HCT116 (cell line): ENCODE measurements around the gene SERGEF. TPM values are rescaled to one million over a fixed set of nuclear protein-coding genes. Genes with fewer than 3 reads are reported as not detected.

Source experiments
- ATAC-seq: fragments of 200-7000 bp; cut with Tn5 transposase; 2 replicates; pipeline ENCODE4 v1.9.1; 2020; ENCODE audit warnings: mild to moderate bottlenecking, moderate library complexity
- BruUV-seq: library from RNA; stranded (reverse); fragments of 400-500 nt; replicated peaks from 2 replicates; lab custom pipeline; 2021; lab: Mats Ljungman, UMichigan
- CTCF ChIA-PET: fragments of 300-600 bp; sonication (Branson Sonifier 250); formaldehyde crosslinking; loops from one replicate; lab custom pipeline; 2021; ENCODE audit warnings: antibody characterized with exemption; lab: Charles Lee
- POLR2A ChIA-PET: fragments of 300-600, 350-600 bp; sonication (Branson Sonifier 250); formaldehyde crosslinking; loops from one replicate; lab custom pipeline; 2021; ENCODE audit warnings: antibody characterized with exemption; lab: Charles Lee
- RAD21 ChIA-PET, 2 experiments: fragments of 300-600 bp; sonication (Branson Sonifier 250); formaldehyde crosslinking; loops; one replicate each; lab custom pipeline; 2023; ENCODE audit warnings: low total read pairs in 2 of 2; ENCODE audit not compliant: uncharacterized antibody in 2 of 2, unreplicated experiment in 2 of 2, low non-redundant PET in 1 of 2; lab: Charles Lee
- DNase-seq: peaks from one replicate; pipeline ENCODE4 v3.0.0-alpha.2; 2010; ENCODE audit warnings: low read depth, low spot score
- H2AFZ ChIP-seq: fragments of 200-600 bp; shearing (Covaris generic), sonication (generic); 2 replicates; pipeline ENCODE4 v1.6.1; 2017; ENCODE audit warnings: low read depth, mixed run types, mixed read lengths, antibody characterized with exemption, low read length; ENCODE audit not compliant: poor library complexity, severe bottlenecking
- H3K27ac ChIP-seq: 2 replicates; pipeline ENCODE4 v1.5.1; 2012; ENCODE audit warnings: low read depth, low read length
- H3K27me3 ChIP-seq: fragments of 200-600 bp; sonication (generic); 2 replicates; pipeline ENCODE4 v1.6.1; 2016; ENCODE audit warnings: mixed run types, low read length, mixed read lengths; ENCODE audit not compliant: insufficient read depth
- H3K36me3 ChIP-seq, 2 experiments: fragments of 200-500 bp in 1 of 2; fragments of 200-600 bp in 1 of 2; sonication (Bioruptor generic) in 1 of 2; sonication (generic) in 1 of 2; 2 replicates each; pipeline versions ENCODE4 v1.5.1 to v1.6.1; 2014 to 2016; ENCODE audit warnings: low read length in 2 of 2, inconsistent platforms in 1 of 2, mixed read lengths in 1 of 2, mixed run types in 1 of 2; ENCODE audit not compliant: insufficient read depth in 2 of 2, control insufficient read depth in 1 of 2
- H3K4me1 ChIP-seq, 2 experiments: fragments of 200-600 bp in 1 of 2; sonication (generic) in 1 of 2; 2 replicates each; pipeline versions ENCODE4 v1.5.1 to v1.6.1; 2012 to 2017; ENCODE audit warnings: low read length in 2 of 2, inconsistent platforms in 1 of 2, mild to moderate bottlenecking in 1 of 2, mixed read lengths in 1 of 2, mixed run types in 1 of 2, moderate library complexity in 1 of 2; ENCODE audit not compliant: insufficient read depth in 2 of 2, control insufficient read depth in 1 of 2
- H3K4me2 ChIP-seq: fragments of 200-600 bp; sonication (generic); 2 replicates; pipeline ENCODE4 v1.6.1; 2017; ENCODE audit warnings: mixed run types, low read length, mixed read lengths
- H3K4me3 ChIP-seq, 2 experiments: fragments of 200-600 bp in 1 of 2; sonication (generic) in 1 of 2; replicated peaks in 1 of 2; 2 replicates each; pipeline ENCODE4 v1.5.1; 2011 to 2016; ENCODE audit warnings: low read length in 2 of 2, control low read depth in 1 of 2, low read depth in 1 of 2, mild to moderate bottlenecking in 1 of 2, mixed read lengths in 1 of 2, mixed run types in 1 of 2
- H3K79me2 ChIP-seq: fragments of 200-600 bp; sonication (generic); 2 replicates; pipeline ENCODE4 v1.6.1; 2017; ENCODE audit warnings: mild to moderate bottlenecking, mixed run types, low read length, moderate library complexity, mixed read lengths; ENCODE audit not compliant: insufficient read depth
- H3K9ac ChIP-seq: fragments of 200-600 bp; sonication (generic); 2 replicates; pipeline ENCODE4 v1.6.1; 2016; ENCODE audit warnings: low read length, mixed read lengths
- H3K9me2 ChIP-seq: fragments of 200-600 bp; sonication (generic), shearing (Covaris generic); 2 replicates; pipeline ENCODE4 v1.6.1; 2017; ENCODE audit warnings: mixed run types, mild to moderate bottlenecking, moderate library complexity; ENCODE audit not compliant: insufficient read depth
- H3K9me3 ChIP-seq, 2 experiments: fragments of 200-500 bp in 1 of 2; fragments of 200-600 bp in 1 of 2; sonication (Bioruptor generic) in 1 of 2; sonication (generic) in 1 of 2; 2 replicates each; pipeline ENCODE4 v1.6.1; 2014 to 2017; ENCODE audit warnings: low read length in 2 of 2, mixed read lengths in 2 of 2, inconsistent platforms in 1 of 2, low read depth in 1 of 2, mild to moderate bottlenecking in 1 of 2, mixed run types in 1 of 2, moderate library complexity in 1 of 2; ENCODE audit not compliant: control insufficient read depth in 1 of 2, insufficient read depth in 1 of 2
- H4K20me1 ChIP-seq: fragments of 200-600 bp; sonication (generic), shearing (Covaris generic); 2 replicates; pipeline ENCODE4 v1.6.1; 2017; ENCODE audit warnings: mixed run types, mild to moderate bottlenecking, moderate library complexity; ENCODE audit not compliant: insufficient read depth
- EGR1 ChIP-seq: IDR thresholded peaks from 2 replicates; pipeline ENCODE4 v1.6.1; 2012; ENCODE audit warnings: low read depth
- EZH2 ChIP-seq: fragments of 200-600 bp; sonication (generic); IDR thresholded peaks from 2 replicates; pipeline ENCODE4 v1.6.1; 2017; ENCODE audit warnings: antibody characterized with exemption, mixed run types
- EZH2phosphoT487 ChIP-seq: fragments of 200-600 bp; IDR thresholded peaks from 2 replicates; pipeline ENCODE4 v1.6.1; 2018; ENCODE audit warnings: antibody characterized with exemption, borderline replicate concordance
- POLR2A ChIP-seq: IDR thresholded peaks from 2 replicates; pipeline ENCODE4 v1.7.0; 2011; ENCODE audit warnings: borderline replicate concordance; ENCODE audit not compliant: insufficient read depth, insufficient read length; ENCODE audit errors: extremely low read depth
- POLR2AphosphoS5 ChIP-seq: IDR thresholded peaks from 2 replicates; pipeline ENCODE4 v1.6.1; 2011; ENCODE audit warnings: mild to moderate bottlenecking, low read depth, low read length, moderate library complexity
- SP1 ChIP-seq: IDR thresholded peaks from 2 replicates; pipeline ENCODE4 v1.6.1; 2012; ENCODE audit warnings: low read depth
- SRF ChIP-seq: IDR thresholded peaks from 2 replicates; pipeline ENCODE4 v1.6.1; 2012; ENCODE audit warnings: low read depth
- ZFX ChIP-seq: fragments of 450-650 bp; IDR thresholded peaks from 2 replicates; pipeline ENCODE4 v1.6.1; 2017
- ZNF274 ChIP-seq: fragments of 200-500 bp; sonication (Bioruptor generic); IDR thresholded peaks from 2 replicates; pipeline ENCODE4 v1.6.1; 2014; ENCODE audit warnings: mild to moderate bottlenecking, low read depth, low read length, inconsistent platforms
- intact Hi-C: fragments of 100-400 bp; cut with micrococcal nuclease; formaldehyde crosslinking; loops from 2 replicates; pipeline ENCODE4 v1.10.0; 2022
- total RNA-seq: library from RNA; stranded (reverse); gene quantifications from one replicate; pipeline ENCODE4 v1.2.1, GENCODE V29; 2021; ENCODE audit not compliant: unreplicated experiment
- TF ChIP-seq, protein P1 (sequence below): IDR thresholded peaks from 2 replicates; pipeline ENCODE4 v1.6.1; 2012
- TF ChIP-seq, protein P2 (sequence below), 3 experiments: fragments of 200-600 bp in 1 of 3; sonication (generic) in 1 of 3; IDR thresholded peaks in 2 of 3; conservative IDR thresholded peaks in 1 of 3; 2 replicates each; pipeline ENCODE4 v1.5.1; 2012 to 2017; ENCODE audit warnings: low read depth in 2 of 3, low read length in 2 of 3, antibody characterized with exemption in 1 of 3, borderline replicate concordance in 1 of 3, control low read depth in 1 of 3, mild to moderate bottlenecking in 1 of 3, mixed read lengths in 1 of 3, mixed run types in 1 of 3, moderate library complexity in 1 of 3; ENCODE audit not compliant: insufficient read depth in 1 of 3
- TF ChIP-seq, protein P3 (sequence below): IDR thresholded peaks from 2 replicates; pipeline ENCODE4 v1.6.1; 2011; ENCODE audit warnings: mild to moderate bottlenecking, low read length, moderate library complexity; ENCODE audit not compliant: insufficient replicate concordance; ENCODE audit errors: extremely low read depth
- TF ChIP-seq, protein P4 (sequence below): IDR thresholded peaks from 2 replicates; pipeline ENCODE4 v1.6.1; 2012
- TF ChIP-seq, protein P5 (sequence below): IDR thresholded peaks from 2 replicates; pipeline ENCODE4 v1.6.1; 2012; ENCODE audit warnings: low read depth

Gene SERGEF
- total RNA-seq, 1 experiment from 2014 or later = 32.8 TPM

DNA sequence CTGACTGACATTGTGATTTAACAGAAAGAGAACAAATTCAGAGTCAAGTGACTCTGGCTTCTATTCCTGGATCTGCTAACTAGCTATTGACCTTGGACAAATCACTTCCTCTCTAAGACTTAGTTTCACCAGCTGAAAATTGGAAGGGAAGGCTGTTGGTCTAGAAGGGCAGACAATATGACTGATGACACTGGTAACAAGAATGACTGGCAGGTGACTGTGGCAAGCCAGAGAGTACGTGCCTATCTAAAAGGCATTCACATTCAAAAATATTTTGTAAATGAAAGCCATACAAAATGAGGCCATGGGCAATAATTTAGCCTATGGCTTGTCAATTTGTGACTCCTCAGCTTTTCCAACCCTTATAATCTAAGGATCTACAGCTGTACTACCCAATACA lies 23.5 kb downstream of the SERGEF start:
- DNase-seq (no peak), ATAC-seq (no peak)
- H3K9ac ChIP-seq = no peak overlapping the region
- TF ChIP-seq EZH2phosphoT487 (no peak), SP1 (no peak), POLR2A (no peak), POLR2AphosphoS5 (no peak), EZH2 (no peak), ZNF274 (no peak), ZFX (no peak), EGR1 (no peak), SRF (no peak)
- TF ChIP-seq, protein P1, sequence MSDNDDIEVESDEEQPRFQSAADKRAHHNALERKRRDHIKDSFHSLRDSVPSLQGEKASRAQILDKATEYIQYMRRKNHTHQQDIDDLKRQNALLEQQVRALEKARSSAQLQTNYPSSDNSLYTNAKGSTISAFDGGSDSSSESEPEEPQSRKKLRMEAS = no peak
- TF ChIP-seq, protein P2, sequence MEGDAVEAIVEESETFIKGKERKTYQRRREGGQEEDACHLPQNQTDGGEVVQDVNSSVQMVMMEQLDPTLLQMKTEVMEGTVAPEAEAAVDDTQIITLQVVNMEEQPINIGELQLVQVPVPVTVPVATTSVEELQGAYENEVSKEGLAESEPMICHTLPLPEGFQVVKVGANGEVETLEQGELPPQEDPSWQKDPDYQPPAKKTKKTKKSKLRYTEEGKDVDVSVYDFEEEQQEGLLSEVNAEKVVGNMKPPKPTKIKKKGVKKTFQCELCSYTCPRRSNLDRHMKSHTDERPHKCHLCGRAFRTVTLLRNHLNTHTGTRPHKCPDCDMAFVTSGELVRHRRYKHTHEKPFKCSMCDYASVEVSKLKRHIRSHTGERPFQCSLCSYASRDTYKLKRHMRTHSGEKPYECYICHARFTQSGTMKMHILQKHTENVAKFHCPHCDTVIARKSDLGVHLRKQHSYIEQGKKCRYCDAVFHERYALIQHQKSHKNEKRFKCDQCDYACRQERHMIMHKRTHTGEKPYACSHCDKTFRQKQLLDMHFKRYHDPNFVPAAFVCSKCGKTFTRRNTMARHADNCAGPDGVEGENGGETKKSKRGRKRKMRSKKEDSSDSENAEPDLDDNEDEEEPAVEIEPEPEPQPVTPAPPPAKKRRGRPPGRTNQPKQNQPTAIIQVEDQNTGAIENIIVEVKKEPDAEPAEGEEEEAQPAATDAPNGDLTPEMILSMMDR (IDR thresholded peaks at IDR 0.05 in 2 of 3, conservative IDR thresholded peaks at IDR 0.05 in 1 of 3; ENCODE audit: borderline replicate concordance in 1 of 3, insufficient read depth in 1 of 3, low read depth in 2 of 3, low read length in 2 of 3) = no peak
- TF ChIP-seq, protein P3, sequence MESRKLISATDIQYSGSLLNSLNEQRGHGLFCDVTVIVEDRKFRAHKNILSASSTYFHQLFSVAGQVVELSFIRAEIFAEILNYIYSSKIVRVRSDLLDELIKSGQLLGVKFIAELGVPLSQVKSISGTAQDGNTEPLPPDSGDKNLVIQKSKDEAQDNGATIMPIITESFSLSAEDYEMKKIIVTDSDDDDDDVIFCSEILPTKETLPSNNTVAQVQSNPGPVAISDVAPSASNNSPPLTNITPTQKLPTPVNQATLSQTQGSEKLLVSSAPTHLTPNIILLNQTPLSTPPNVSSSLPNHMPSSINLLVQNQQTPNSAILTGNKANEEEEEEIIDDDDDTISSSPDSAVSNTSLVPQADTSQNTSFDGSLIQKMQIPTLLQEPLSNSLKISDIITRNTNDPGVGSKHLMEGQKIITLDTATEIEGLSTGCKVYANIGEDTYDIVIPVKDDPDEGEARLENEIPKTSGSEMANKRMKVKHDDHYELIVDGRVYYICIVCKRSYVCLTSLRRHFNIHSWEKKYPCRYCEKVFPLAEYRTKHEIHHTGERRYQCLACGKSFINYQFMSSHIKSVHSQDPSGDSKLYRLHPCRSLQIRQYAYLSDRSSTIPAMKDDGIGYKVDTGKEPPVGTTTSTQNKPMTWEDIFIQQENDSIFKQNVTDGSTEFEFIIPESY = no peak
- TF ChIP-seq, protein P4, sequence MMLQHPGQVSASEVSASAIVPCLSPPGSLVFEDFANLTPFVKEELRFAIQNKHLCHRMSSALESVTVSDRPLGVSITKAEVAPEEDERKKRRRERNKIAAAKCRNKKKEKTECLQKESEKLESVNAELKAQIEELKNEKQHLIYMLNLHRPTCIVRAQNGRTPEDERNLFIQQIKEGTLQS = no peak
- TF ChIP-seq, protein P5, sequence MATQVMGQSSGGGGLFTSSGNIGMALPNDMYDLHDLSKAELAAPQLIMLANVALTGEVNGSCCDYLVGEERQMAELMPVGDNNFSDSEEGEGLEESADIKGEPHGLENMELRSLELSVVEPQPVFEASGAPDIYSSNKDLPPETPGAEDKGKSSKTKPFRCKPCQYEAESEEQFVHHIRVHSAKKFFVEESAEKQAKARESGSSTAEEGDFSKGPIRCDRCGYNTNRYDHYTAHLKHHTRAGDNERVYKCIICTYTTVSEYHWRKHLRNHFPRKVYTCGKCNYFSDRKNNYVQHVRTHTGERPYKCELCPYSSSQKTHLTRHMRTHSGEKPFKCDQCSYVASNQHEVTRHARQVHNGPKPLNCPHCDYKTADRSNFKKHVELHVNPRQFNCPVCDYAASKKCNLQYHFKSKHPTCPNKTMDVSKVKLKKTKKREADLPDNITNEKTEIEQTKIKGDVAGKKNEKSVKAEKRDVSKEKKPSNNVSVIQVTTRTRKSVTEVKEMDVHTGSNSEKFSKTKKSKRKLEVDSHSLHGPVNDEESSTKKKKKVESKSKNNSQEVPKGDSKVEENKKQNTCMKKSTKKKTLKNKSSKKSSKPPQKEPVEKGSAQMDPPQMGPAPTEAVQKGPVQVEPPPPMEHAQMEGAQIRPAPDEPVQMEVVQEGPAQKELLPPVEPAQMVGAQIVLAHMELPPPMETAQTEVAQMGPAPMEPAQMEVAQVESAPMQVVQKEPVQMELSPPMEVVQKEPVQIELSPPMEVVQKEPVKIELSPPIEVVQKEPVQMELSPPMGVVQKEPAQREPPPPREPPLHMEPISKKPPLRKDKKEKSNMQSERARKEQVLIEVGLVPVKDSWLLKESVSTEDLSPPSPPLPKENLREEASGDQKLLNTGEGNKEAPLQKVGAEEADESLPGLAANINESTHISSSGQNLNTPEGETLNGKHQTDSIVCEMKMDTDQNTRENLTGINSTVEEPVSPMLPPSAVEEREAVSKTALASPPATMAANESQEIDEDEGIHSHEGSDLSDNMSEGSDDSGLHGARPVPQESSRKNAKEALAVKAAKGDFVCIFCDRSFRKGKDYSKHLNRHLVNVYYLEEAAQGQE = no peak
- H3K79me2 ChIP-seq = no peaks in the 10 kb centered on the region
- no peaks in the 10 kb centered on the region for H4K20me1 ChIP-seq
- H3K4me3 ChIP-seq = no peak overlapping the region
- peaks cover 23 to 28% of the 10 kb centered on the region in 2 experiments for H3K4me1 ChIP-seq
- POLR2A ChIA-PET = no interaction called here
- H3K9me3 ChIP-seq = no peaks in the 10 kb centered on the region
- H2AFZ ChIP-seq = no peak overlapping the region
- no TSS peak for BruUV-seq
- no peak overlapping the region for H3K4me2 ChIP-seq
- H3K27ac ChIP-seq = no peak overlapping the region
- intact Hi-C loops = no loop called here
- H3K36me3 ChIP-seq = peaks cover 0 to 2% of the 10 kb centered on the region in 2 experiments; a peak in 2 of 4 replicates
- H3K27me3 ChIP-seq = no peaks in the 10 kb centered on the region
- H3K9me2 ChIP-seq = no peaks in the 10 kb centered on the region
- CTCF ChIA-PET = interaction anchor here (1.2 kb wide), 1 partner anchor 11 kb away, joined by 3 read pairs; no protein-coding TSS in a partner anchor
- RAD21 ChIA-PET = no interaction called here
